ENCODE results near the gene XRN1.
"Not testable (repeated sequence)": the region's sequence is repeated elsewhere in the genome, so short reads cannot be mapped to it uniquely, and the experiment has no call there.

Gene XRN1

GRCh38 chr3:142438096-142438495, 9.7 kb downstream of the XRN1 start:
- DNase-seq (ENCODE audit: low read depth), result not testable (repeated sequence)

GRCh38 chr3:142436951-142437585, 10.8 kb downstream of the XRN1 start:
- DNase-seq (ENCODE audit: low read depth), result no peak

GRCh38 chr3:142434503-142434902, 13.3 kb downstream of the XRN1 start:
- no peak for DNase-seq (ENCODE audit: low read depth)

- no peak for DNase-seq (ENCODE audit: low read depth)
Measured at GRCh38 chr3:142433110-142433509, 14.7 kb downstream of the XRN1 start.

GRCh38 chr3:142429582-142429981, 18.3 kb downstream of the XRN1 start:
- no peak for DNase-seq (ENCODE audit: low read depth)

GRCh38 chr3:142424754-142425153, 23.1 kb downstream of the XRN1 start:
- no peak for DNase-seq (ENCODE audit: low read depth)

- DNase-seq (ENCODE audit: low read depth), result no peak
Measured at GRCh38 chr3:142418926-142419592, 28.8 kb downstream of the XRN1 start.

GRCh38 chr3:142417302-142417701, 30.5 kb downstream of the XRN1 start:
- DNase-seq (ENCODE audit: low read depth), result no peak

- not testable (repeated sequence) for DNase-seq (ENCODE audit: low read depth)
Measured at GRCh38 chr3:142400537-142400936, 47.3 kb downstream of the XRN1 start.

GRCh38 chr3:142394921-142395622, 52.8 kb downstream of the XRN1 start:
- peak; percentile 28 for DNase-seq (ENCODE audit: low read depth)

GRCh38 chr3:142385078-142385477, 62.8 kb downstream of the XRN1 start:
- no peak for DNase-seq (ENCODE audit: low read depth)

- no peak for DNase-seq (ENCODE audit: low read depth)
Measured at GRCh38 chr3:142374687-142375086, 73.2 kb downstream of the XRN1 start.

GRCh38 chr3:142369576-142369975, 78.3 kb downstream of the XRN1 start:
- DNase-seq (ENCODE audit: low read depth), result peak; percentile 30

- DNase-seq (ENCODE audit: low read depth), result peak; percentile 9
Measured at GRCh38 chr3:142366434-142366833, 81.4 kb downstream of the XRN1 start.

- DNase-seq (ENCODE audit: low read depth), result no peak
Measured at GRCh38 chr3:142363936-142364467, 83.8 kb downstream of the XRN1 start.

GRCh38 chr3:142363433-142363832, 84.4 kb downstream of the XRN1 start:
- not testable (repeated sequence) for DNase-seq (ENCODE audit: low read depth)

GRCh38 chr3:142359367-142359766, 88.5 kb downstream of the XRN1 start:
- DNase-seq (ENCODE audit: low read depth), result no peak

- no peak for DNase-seq (ENCODE audit: low read depth)
Measured at GRCh38 chr3:142356818-142357217, 91.0 kb downstream of the XRN1 start.

GRCh38 chr3:142355692-142356091, 92.1 kb downstream of the XRN1 start:
- DNase-seq (ENCODE audit: low read depth), result no peak

- no peak for DNase-seq (ENCODE audit: low read depth)
Measured at GRCh38 chr3:142354076-142354475, 93.8 kb downstream of the XRN1 start.

- peak; percentile 16 for DNase-seq (ENCODE audit: low read depth)
Measured at GRCh38 chr3:142353571-142353970, 94.3 kb downstream of the XRN1 start.

- not testable (repeated sequence) for DNase-seq (ENCODE audit: low read depth)
Measured at GRCh38 chr3:142352698-142353097, 95.1 kb downstream of the XRN1 start.

GRCh38 chr3:142348460-142348859, 99.4 kb downstream of the XRN1 start:
- DNase-seq (ENCODE audit: low read depth), result no peak
